B cell (primary cell): ENCODE data around the gene TACR3. TPM values are rescaled to one million over a fixed set of nuclear protein-coding genes. Genes with fewer than 3 reads are reported as not detected.
"Not testable (repeated sequence)": the region's sequence is repeated elsewhere in the genome, so short reads cannot be mapped to it uniquely, and the experiment has no call there.

Source experiments
- ATAC-seq: fragments of 200-7000 bp; cut with Tn5 transposase; one replicate; pipeline ENCODE4 v1.10.0; 2021; ENCODE audit warnings: low read depth, mild to moderate bottlenecking, moderate number of reproducible peaks, moderate library complexity
- CTCF ChIA-PET: fragments of 350-600 bp; sonication (Branson Sonifier 250); formaldehyde crosslinking; loops from one replicate; lab custom pipeline; 2021; ENCODE audit warnings: antibody characterized with exemption, inconsistent platforms; lab: Charles Lee
- POLR2A ChIA-PET: fragments of 350-600 bp; sonication (Branson Sonifier 250); formaldehyde crosslinking; loops from one replicate; lab custom pipeline; 2021; ENCODE audit warnings: antibody characterized with exemption; lab: Charles Lee
- DNase-seq: peaks from one replicate; pipeline ENCODE4 v3.0.0; 2013
- H2AFZ ChIP-seq: 2 replicates; pipeline ENCODE4 v1.6.1; 2012; ENCODE audit warnings: mild to moderate bottlenecking, low read depth, low read length; ENCODE audit not compliant: insufficient read depth, poor library complexity, severe bottlenecking
- H3K27ac ChIP-seq, 2 donors: 1 replicate in 1 of 2; 2 replicates in 1 of 2; pipeline ENCODE4 v1.5.1; 2012 to 2013; ENCODE audit warnings: low read length in 2 of 2, mild to moderate bottlenecking in 2 of 2, moderate library complexity in 1 of 2
- H3K27me3 ChIP-seq, 4 experiments: fragments of 200-600 bp in 1 of 4; sonication (generic) in 1 of 4; replicated peaks in 1 of 4; 1 replicate in 2 of 4; 2 replicates in 2 of 4; pipeline versions ENCODE4 v1.6.1 to v1.7.0; 2013 to 2016; ENCODE audit warnings: low read length in 3 of 4, mild to moderate bottlenecking in 2 of 4, mixed read lengths in 1 of 4, moderate library complexity in 1 of 4; ENCODE audit not compliant: insufficient read depth in 4 of 4, control insufficient read depth in 3 of 4; ENCODE audit errors: control extremely low read depth in 1 of 4
- H3K36me3 ChIP-seq, 2 experiments: replicated peaks in 1 of 2; 1 replicate in 1 of 2; 2 replicates in 1 of 2; pipeline versions ENCODE4 v1.6.1 to v1.7.1; 2013; ENCODE audit warnings: low read length in 1 of 2; ENCODE audit not compliant: insufficient read depth in 2 of 2, control insufficient read depth in 1 of 2; ENCODE audit errors: control extremely low read depth in 1 of 2, extremely low read depth in 1 of 2
- H3K4me1 ChIP-seq, 2 donors: fragments of 200-600 bp in 1 of 2; sonication (generic) in 1 of 2; 1 replicate in 1 of 2; 2 replicates in 1 of 2; pipeline versions ENCODE4 v1.5.1 to v1.6.1; 2013 to 2017; ENCODE audit warnings: low read length in 2 of 2; ENCODE audit not compliant: control insufficient read depth in 2 of 2, insufficient read depth in 2 of 2
- H3K4me2 ChIP-seq: replicated peaks from 2 replicates; pipeline ENCODE3; 2012; ENCODE audit warnings: mild to moderate bottlenecking, low read depth, low read length; ENCODE audit not compliant: poor library complexity, severe bottlenecking
- H3K4me3 ChIP-seq, 5 experiments: fragments of 200-600 bp in 1 of 5; sonication (generic) in 1 of 5; 1 replicate in 3 of 5; 2 replicates in 2 of 5; pipeline versions ENCODE4 v1.5.1 to v1.7.0; 2011 to 2016; ENCODE audit warnings: low read length in 4 of 5, mild to moderate bottlenecking in 4 of 5, low read depth in 2 of 5, control low read depth in 1 of 5, moderate library complexity in 1 of 5; ENCODE audit not compliant: insufficient read depth in 1 of 5; ENCODE audit errors: control extremely low read depth in 1 of 5, extremely low read depth in 1 of 5
- H3K79me2 ChIP-seq: fragments of 200-600 bp; sonication (generic); one replicate; pipeline ENCODE4 v1.6.0; 2016; ENCODE audit warnings: low read length; ENCODE audit not compliant: control insufficient read depth, insufficient read depth
- H3K9ac ChIP-seq: fragments of 200-600 bp; sonication (generic); 2 replicates; pipeline ENCODE4 v1.6.1; 2017; ENCODE audit warnings: mild to moderate bottlenecking, low read length, moderate library complexity
- H3K9me3 ChIP-seq, 3 donors: one replicate each; pipeline versions ENCODE4 v1.6.1 to v1.7.1; 2013; ENCODE audit warnings: low read length in 2 of 3; ENCODE audit not compliant: control insufficient read depth in 2 of 3, insufficient read depth in 1 of 3; ENCODE audit errors: control extremely low read depth in 1 of 3
- H4K20me1 ChIP-seq: 2 replicates; pipeline ENCODE4 v1.6.0; 2012; ENCODE audit warnings: mild to moderate bottlenecking, low read length; ENCODE audit not compliant: insufficient read depth, control insufficient read depth, poor library complexity, severe bottlenecking
- H3K27ac Mint-ChIP-seq: one replicate; pipeline ENCODE4 v1.8.0; 2021; ENCODE audit warnings: mixed read lengths
- H3K27me3 Mint-ChIP-seq: one replicate; pipeline ENCODE4 v1.8.0; 2021; ENCODE audit warnings: mixed read lengths
- H3K4me1 Mint-ChIP-seq: one replicate; pipeline ENCODE4 v1.8.0; 2021; ENCODE audit warnings: mixed read lengths
- H3K4me3 Mint-ChIP-seq: one replicate; pipeline ENCODE4 v1.8.0; 2021; ENCODE audit warnings: mixed read lengths
- H3K9me3 Mint-ChIP-seq: one replicate; pipeline ENCODE4 v1.8.0; 2022; ENCODE audit warnings: mixed read lengths; ENCODE audit not compliant: insufficient read depth
- CTCF ChIP-seq: fragments of 200-600 bp; IDR thresholded peaks from one replicate; pipeline ENCODE4 v1.8.0; 2022; ENCODE audit warnings: antibody characterized with exemption, mild to moderate bottlenecking
- EZH2 ChIP-seq: IDR thresholded peaks from 2 replicates; pipeline ENCODE4 v1.6.1; 2012; ENCODE audit warnings: borderline replicate concordance, low read depth, mild to moderate bottlenecking, moderate library complexity, low read length; ENCODE audit not compliant: insufficient read depth, poor library complexity, severe bottlenecking
- WGBS: methylation state at CpG from one replicate; pipeline ENCODE4 v1.1.5; 2013; ENCODE audit warnings: missing lambda C conversion rate; ENCODE audit not compliant: insufficient coverage; 5-methylcytosine and 5-hydroxymethylcytosine counted together
- intact Hi-C: fragments of 100-400 bp; cut with micrococcal nuclease; formaldehyde crosslinking; loops from one replicate; pipeline ENCODE4 v1.10.0; 2022
- polyA plus RNA-seq: library from polyadenylated mRNA; depleted of rRNA; stranded (reverse); fragments of >200 nt; gene quantifications from 2 replicates; pipeline ENCODE4 v1.2.3, GENCODE V29; 2012
- total RNA-seq, 2 donors: library from RNA; stranded (reverse); fragments of 120-200 nt in 1 of 2; gene quantifications; 1 replicate in 1 of 2; 2 replicates in 1 of 2; pipeline versions ENCODE4 v1.2.3 to v1.2.4, GENCODE V29; 2013 to 2022

TACR3 gene
- total and polyA plus RNA-seq, 2 donors (not counting 1 experiment from before 2014, with no cell fraction given), result not detected

DNA sequence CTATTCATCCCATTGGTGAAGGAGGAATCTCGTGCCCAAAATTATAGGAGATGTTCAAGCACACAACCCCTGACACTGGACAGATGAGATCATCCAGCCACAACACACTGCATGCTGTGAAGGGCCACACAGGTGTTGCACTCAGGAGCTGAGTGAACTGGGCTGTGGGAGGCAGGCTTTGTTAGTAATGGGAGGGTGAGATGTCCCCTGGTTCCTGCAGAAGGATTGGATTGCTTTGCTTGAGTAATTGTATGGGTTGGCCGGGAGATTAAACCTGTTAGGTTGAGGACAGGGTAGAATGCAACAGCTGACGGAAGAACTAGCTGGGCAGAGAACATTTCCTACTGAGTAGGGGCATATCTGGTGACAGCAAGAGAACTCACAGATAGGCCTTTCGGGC lies 152.2 kb downstream of the TACR3 start:
- TF ChIP-seq EZH2 (no peak), CTCF (no peak)
- intact Hi-C loops, result no loop called here
- H3K4me1 ChIP-seq, result no peaks in the 10 kb centered on the region
- no peak overlapping the region for H2AFZ ChIP-seq
- H3K27me3 ChIP-seq, result no peaks in the 10 kb centered on the region
- no peak overlapping the region for H3K9ac ChIP-seq
- no peaks in the 10 kb centered on the region for H3K36me3 ChIP-seq
- Mint-ChIP-seq H3K27ac (no peak overlapping the region), H3K4me3 (no peak overlapping the region), H3K4me1 (no peaks in the 10 kb centered on the region), H3K9me3 (no peaks in the 10 kb centered on the region), H3K27me3 (no peaks in the 10 kb centered on the region)
- DNase-seq, result no peak
- ChIA-PET CTCF (no interaction called here), POLR2A (no interaction called here)
- H4K20me1 ChIP-seq, result no peaks in the 10 kb centered on the region
- H3K4me2 ChIP-seq, result no peak overlapping the region
- H3K79me2 ChIP-seq, result no peaks in the 10 kb centered on the region
- no peak overlapping the region for H3K27ac ChIP-seq
- H3K4me3 ChIP-seq, result no peak overlapping the region
- ATAC-seq, result no peak
- 93% methylated on average over 3 of the region's 4 CpGs for WGBS
- H3K9me3 ChIP-seq, result peaks cover 0 to 3% (median 0%) of the 10 kb centered on the region in 3 donors

DNA sequence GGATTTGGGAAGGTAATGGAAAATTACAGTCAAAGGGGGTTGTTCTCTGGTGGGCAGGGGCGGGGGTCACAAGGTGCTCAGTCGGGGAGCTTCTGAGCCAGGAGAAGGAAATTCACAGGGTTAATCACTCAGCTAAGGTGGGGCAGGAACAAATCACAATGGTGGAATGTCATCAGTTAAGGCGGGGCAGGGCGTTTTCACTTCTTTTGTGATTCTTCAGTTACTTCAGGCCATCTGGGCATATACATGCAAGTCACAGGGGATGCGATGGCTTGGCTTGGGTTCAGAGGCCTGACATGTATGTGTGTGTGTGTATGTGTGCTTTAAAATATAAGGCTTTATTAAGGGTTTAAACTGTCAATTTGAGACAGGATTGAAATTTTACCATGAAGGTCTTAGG lies 160.6 kb downstream of the TACR3 start:
- H3K79me2 ChIP-seq, H3K36me3 ChIP-seq, H3K4me2 ChIP-seq, ATAC-seq, DNase-seq, H3K9me3 ChIP-seq, H3K4me1 ChIP-seq, H4K20me1 ChIP-seq, H3K4me1 Mint-ChIP-seq, H3K4me3 ChIP-seq, POLR2A ChIA-PET, H3K27me3 ChIP-seq, H2AFZ ChIP-seq, H3K27me3 Mint-ChIP-seq, H3K4me3 Mint-ChIP-seq, intact Hi-C loops, H3K27ac ChIP-seq, H3K9me3 Mint-ChIP-seq, H3K9ac ChIP-seq, H3K27ac Mint-ChIP-seq, CTCF ChIA-PET: not testable (repeated sequence)
- WGBS, result no CpG with 5 or more reads among the region's 5 CpGs
